ENCODE data around the gene PCNX2.
"Not testable (repeated sequence)": the region's sequence is repeated elsewhere in the genome, so short reads cannot be mapped to it uniquely, and the experiment has no call there.

PCNX2 gene

DNA sequence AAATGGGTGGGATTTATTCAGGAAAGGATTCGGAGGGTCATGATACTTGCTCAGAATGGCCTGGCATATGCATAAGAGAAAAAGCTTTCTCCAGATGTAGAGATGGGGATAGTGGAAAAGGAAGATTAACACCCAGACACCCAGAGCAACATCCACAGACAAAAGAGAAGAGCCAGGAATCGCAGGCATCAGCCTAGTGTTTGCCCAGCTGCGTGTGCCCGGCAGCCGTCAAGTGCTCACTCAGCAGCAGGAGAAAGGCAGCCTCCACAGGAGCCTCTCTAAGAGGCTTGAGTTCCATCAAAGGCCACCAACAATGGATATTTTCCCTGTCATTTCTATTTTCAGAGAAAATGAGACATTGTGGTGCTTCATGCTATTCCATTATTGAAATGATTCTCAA is 290.4 kb downstream of the PCNX2 start:
- no peak for DNase-seq

DNA sequence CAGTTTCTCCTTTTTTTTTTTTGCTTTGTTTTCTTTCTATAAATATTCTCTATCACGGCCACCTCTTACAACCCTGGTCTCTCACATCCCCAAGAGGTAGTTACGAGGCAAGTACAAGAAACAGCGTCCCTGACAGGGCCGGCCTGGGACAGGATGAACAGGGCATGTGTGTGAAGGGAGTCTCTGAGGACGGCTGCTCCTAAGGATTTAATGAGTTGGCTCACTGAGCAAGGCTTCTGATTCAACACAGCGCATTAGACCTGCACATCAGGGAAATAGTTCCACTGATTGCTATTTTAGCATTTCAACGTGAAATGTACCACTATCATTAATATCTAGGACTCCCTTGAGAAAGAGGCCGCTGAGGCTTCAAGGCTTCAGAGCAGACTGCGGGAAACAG is 291.1 kb downstream of the PCNX2 start:
- DNase-seq, result no peak

DNA sequence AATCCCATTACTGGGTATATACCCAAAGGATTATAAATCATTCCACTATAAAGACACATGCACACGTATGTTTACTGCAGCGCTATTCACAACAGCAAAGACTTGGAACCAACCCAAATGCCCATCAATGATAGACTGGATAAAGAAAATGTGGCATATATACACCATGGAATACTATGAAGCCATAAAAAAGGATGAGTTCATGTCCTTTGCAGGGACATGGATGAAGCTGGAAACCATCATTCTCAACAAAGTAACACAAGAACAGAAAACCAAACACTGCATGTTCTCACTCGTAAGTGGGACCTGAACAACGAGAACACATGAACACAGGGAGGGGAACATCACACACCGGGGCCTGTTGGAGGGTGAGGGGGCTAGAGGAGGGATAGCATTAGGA is 291.9 kb downstream of the PCNX2 start:
- DNase-seq, result not testable (repeated sequence)

DNA sequence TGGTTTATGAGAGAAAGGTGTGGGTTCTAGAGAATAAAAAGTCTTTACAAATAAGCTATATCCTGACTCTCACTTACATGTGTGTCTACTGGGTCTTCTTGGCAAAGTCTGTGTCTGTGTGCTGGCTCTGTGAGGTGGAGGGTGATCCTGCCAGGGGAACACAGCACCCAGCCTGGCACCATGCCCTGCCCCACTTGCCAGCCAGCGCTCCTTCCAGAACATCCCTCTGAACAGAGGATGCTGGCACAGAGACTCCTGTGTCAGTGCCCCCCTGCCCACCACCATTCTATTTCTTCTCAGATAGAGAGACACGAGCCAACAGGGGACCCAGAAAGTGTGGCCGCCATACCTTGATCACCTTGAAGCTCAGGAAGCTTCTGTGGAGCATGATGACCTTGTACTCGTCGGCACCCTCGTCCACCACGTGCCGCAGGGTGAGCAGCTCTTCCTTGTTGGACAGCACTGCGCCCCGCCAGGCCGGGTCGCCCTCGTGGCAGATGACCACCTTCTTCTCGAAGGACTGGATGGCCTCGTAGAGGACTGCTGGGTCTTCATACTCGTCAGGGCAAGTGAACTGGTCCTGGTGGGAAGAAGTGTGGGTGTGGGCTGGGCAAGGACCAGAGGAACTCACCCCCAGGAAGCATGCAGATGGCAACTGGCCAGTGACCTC is 295.4 kb downstream of the PCNX2 start:
- no peak for DNase-seq

DNA sequence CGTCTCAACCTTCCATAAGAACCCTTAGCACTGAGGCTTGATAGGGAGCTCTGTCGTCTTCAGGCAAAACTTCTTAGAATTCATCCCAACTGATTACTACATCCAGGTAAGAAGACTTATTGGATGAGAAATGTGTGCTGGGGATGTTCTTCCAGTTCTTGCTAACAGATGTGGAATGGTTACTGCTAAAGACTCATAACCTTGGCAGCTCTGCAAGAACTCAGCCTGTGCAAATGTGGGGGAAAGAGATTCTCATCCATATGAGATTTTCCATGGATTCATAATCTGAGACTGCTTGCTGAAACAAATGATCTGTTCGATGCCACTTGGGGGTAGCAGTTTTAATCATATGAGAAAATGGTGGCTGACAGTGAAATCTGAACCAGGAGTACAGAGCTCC is 296.9 kb downstream of the PCNX2 start:
- no peak for DNase-seq

DNA sequence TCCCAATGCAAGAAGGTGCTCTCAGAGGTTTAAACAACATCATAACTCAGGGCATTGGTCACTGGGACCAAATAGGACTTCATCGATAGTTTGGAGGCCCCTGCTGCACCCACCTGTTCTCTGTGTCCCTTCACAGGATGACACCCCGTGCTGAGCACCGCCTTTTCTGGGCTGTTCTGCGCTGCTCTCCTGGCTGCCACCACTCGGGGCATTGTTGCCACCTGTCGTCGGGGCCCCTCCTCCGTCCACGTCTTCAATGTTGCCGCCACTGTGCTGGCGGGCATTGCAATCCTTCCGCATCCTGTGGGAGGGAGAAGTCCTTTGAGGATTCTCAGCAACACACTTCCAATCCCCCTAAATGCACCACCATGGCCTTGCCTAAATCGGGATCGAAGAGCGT is 297.4 kb downstream of the PCNX2 start:
- DNase-seq, result no peak

DNA sequence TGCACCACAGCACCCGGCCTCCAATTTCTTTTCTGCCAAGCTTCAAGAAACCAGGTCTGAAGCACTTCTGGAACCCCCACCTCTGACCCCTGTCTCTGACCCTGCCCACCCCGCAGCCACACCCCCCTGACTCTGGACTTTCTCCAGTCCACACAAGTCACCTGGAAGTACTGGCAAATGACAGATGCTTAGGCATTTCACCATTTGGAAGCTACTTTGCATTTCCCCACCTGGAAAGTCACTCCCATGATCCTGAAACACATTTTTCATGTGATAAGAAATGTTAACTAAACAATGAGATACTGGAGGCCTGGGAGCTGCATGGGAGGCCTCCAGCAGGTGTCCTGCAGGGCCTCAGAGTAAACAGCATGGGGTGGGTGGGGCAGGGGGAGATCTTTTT is 299.4 kb downstream of the PCNX2 start:
- no peak for DNase-seq

DNA sequence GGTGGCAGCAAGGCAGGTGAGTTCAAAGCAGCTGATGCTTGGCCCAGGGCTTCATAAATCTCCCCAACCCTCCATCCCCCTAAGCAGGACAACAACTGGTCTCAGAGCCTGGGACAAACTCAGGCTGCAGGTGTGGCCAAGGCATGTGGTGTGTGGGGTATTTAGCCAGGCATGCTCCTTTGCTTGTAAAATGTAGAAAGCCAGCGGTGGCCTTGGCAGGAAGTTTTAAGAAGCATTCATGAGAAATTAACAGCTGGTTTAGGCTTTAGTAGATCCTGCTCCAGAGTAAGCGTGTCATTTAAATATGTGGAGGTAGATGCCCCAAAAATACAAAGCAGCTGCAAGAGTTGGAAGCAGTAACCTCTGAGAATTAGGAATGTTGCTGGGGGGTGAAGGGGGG is 300.3 kb downstream of the PCNX2 start:
- no peak for DNase-seq

DNA sequence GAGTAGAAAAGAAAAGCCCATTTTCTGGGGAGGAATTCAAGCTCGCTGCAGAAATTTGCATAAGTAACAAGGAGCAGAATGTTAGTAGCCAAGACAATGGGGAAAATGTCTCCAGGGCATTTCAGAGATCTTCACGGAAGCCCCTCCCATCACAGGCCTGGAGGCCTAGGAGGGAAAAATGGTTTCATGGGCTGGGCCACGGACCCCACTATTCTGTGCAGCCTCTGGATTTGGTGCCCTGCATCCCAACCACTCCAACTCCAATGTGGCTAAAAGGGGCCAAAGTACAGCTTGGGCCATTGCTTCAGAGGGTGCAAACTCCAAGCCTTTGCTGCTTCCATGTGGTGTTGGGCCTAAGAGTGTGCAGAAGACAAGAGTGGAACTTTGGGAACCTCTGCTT is 302.0 kb downstream of the PCNX2 start:
- DNase-seq, result no peak

DNA sequence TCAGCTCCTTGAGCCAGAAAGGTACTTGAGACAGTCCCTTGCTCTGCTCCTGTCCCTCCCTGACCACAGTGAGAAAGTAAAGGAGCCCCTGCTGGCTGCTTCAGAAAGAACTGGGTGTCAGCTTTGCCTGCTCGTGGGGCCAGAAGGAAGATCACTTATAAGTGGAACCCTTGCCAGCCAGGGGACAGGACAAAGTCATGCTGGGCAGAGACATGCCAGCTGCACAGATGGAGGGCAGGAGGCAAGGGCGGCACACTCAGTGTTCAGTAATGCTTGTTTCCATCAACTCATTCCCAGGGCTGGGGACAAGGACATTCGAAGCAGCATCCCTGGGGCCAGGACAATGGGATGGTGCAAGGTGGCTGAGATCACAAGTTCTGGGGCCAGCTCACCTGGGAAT is 303.3 kb downstream of the PCNX2 start:
- no peak for DNase-seq

DNA sequence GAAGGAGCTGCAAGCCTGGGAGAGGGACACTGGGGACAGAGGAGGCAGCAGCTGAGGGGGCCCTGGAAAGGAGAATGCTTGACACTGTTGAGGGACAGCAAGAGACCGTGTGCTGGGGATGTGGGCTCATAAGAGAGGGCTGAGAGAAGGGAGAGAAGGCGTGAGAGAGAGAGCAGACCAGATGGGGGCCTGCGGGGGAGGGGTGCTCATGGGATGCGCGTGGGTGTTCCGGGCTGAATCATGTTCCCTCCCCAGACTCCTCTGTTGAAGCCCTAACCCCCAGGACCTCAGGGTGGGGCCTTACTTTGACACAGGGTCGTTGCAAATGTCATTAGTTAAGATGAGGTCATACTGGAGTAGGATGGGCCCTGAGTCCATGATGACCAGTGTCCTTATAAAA is 304.3 kb downstream of the PCNX2 start:
- DNase-seq, result no peak

DNA sequence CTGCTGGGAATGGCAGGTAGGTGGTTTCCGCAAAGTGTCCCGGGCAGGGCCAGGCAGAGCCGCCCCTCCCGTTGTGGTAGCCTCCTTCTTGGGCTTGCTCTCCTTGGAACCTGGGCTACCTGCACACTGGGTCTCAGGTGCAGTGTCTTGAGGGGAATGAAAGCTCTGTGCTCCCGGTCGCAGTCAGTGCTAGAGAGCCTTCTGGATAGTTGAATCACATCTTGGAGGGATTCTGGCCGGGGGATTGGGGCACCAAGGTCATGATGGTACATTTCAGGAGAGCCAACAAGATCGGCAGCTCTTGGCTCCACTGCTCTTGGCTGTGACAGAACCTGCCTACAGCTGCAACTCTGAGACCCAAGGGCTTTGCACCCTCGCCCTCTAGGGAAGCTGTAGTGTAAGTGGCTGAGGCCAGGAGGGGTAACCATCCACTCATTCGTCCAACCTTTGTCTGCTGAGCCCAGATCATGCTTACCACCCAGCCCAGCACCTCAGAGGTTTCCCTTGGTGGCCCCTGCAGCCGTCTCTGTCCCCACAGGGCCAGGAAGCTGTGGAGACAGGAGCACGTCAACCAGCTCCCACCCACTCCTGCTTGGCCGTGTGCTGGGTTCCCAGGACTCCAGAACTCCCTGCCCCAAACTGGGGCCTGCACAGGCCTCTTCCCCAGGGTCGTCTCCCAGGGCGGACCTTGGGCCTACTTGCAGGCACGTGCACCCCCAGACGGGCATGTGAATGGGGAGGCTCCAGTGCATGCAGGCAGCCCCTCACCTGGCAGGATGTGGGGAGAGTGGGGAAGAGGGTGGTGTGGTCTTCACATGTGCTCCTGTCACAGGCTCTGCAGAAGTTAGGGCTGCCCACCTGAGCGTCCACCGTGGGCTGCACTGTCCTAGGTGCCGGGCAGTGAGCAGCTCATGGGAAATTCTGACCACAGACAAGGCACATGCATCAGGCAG is 305.1 kb downstream of the PCNX2 start:
- no peak for DNase-seq

DNA sequence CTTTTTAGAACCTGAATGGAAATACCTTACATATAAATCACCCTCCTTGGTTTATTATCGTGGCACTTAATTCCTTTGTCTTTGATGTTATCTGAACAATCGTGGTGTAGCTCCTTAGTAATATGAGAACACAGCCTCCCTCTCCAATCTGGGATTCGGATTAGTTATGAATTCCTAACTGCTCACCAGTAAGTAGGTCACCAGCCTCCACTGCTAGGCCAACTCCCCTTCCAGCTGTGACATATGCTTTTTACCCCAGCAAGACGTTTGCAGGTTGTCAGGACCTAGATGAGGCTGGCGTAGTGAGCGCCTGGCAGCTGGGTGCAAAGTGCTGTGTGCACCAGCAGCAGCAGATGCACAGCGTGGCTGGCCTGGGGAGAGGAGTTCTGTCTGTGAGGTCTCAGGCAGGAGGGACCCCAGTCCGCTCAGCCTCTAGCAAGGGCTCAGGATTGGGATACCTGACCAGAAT is 306.9 kb downstream of the PCNX2 start:
- no peak for DNase-seq

DNA sequence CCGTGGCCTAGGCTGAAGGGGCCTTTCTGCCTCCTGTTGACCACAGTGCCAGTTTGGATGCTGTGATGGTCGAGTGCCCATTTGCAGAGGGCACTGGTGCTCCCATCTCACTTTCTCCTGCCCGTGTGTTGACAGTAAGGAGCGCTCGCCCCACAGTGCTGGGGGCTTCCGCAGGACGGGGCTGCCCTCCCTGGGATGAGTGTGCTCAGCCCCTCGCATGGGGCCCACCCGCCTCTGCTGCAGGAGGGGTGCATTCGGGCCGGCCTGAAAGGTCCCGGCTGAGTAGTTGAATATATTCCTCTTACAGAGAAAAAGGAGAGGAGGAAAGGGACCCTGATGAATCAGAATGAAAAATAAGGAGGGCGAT is 307.8 kb downstream of the PCNX2 start:
- no peak for DNase-seq

DNA sequence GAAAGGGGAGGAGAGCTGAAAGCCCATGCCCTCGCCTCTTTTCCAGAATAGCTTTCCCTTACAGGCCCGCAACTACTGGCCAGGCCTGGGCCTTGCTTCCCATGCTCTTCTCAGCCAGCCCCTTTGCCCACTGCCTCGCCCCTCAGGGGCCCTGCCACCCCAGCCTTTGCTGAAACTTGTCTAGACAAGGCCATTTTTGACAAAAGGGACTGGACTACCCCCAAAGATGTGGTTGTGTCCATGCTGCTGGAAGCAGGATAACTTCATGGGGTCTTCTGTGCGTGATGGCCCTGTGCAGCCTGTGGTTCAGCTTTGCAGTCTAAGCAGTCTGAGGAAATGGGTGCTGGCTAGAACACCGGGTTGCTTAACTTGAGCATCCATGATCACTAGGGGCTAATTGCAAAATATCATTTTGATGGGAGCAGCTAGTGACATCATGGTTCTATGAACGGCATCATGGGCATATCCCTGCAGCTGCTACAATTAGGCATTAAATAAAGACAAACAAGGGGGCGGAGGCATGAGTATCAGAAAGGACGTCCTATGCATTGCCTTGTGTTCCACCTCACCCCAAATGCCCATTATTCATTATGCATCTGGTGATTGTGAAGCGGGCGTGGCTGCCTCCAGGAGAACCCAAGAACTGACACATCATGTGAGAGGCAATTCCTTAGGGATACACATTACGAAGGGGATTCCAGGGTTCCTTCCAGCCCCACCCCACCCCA is 308.3 kb downstream of the PCNX2 start:
- no peak for DNase-seq

DNA sequence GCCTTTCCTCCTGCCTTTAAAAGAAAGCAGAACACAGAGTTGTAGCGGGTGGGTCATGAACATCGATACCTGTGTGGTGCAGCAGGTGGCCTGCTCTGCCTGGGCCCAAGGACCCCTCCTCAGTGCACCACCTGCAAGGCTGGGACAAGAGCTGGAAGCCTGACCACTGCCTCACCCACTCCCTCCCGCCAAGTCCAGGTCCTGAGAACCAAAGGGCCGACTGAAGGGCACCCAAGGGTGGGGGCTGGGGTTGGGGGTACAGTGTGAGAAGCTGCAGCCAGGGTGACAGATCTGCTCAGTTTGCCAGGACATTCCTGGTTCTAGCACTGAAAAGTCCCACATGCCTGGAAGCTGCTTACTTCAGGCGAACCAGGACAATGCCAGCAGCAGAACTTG is 309.0 kb downstream of the PCNX2 start:
- no peak for DNase-seq

DNA sequence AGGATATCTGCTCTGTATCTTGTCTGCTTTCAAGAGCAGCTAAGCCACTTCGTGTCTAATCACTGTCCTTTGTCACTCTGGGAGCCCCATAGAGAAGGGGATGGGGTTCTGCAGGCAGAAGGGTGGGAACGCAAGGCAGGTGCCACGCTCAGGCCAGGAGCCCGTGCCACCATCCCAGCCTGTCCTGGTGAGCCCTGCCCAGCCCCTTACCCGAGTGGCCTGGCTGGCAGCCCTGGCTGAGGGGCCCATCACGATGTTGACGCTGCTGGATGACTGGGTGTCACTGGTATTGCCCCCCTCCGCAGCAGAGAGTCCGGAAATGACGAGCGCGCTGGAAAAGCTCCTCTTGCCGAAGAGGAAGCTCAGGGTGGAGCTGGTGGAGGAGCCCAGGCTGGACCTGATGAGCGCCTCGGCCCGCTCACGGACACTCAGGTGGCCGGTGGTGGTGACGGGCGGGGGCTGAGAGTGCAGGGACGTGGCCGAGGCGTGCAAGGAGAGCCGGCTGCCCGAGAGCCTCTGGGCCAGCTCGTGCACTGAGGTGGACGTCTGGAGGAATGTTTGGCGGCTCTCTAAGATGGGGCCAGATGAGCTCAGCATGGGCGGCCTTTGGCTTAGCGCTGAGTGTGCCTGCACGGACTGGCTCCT is 309.5 kb downstream of the PCNX2 start:
- DNase-seq, result no peak

DNA sequence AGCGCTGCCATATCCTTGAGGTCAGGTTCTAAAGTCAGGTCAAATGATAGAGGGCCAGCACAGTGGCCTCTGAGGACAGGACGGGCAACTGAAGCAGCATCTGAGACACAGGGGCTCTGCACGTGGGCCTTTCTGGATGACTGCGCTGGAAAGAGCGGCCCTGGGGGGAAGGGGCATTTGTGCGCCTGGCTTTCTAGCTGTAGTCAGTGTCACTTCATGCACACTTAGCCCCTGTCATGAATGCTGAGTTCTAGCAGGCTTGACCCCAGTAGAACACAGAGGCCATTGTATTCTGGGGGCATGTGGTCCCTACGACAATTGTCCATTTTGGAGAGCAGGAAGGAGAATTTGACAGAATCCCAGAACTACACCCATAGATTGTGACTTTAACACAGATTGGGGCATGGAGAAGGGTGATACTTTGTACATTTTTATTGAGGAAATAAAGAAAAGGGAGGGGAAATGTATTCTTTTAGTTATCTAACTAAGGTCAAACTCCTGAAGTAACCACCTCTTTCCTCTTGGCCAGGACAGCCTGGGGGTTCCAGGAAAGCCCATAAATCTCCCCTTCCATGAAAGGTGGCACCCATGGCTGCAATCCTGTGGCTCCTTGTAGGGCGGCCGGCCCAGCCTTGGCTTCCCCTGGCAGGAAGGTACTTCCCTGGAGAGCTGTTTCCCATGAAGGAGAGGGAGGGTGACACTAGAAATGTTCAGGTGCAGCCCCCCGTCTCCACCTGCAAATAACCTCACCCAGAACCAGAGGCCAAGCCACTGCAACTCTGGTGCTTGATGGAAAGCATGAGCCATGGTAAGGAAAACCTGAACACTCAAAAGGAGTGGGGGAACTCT is 310.7 kb downstream of the PCNX2 start:
- DNase-seq, result no peak

DNA sequence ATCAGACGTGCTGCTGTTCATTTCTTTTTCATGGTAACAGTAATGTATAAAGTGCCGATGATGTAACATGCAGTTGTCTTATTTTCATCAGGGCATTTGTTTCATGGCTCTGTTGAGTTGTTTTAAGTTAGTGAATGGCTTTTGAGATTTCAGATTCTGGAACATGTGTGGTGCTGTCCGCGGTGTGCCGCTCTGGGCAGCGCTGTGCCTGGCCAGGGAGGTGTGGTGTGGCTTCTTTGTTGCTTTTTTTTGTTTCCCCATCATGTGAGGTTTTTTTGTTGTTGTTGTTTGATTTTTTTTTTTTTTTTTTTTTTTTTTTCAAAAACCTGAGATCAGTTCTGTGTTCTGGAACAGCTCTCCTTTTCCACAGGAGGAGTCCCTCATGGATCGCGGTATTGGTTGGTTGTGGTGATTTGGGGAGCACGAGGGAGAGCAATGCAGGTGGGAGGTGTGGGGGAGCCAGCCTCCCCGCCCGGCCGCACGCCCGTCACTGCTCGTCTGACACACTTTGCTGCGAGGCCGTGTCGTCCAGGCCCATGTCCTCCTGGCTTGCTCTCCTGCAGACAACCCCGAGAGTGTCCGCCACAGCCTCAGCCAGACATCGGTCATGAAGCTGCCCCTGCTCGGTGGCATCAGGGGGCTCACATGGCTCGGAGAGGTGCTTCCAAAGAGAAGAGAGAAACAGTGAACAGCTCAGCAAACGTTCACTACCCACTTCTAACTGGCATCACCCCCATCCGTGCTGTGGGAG is 311.5 kb downstream of the PCNX2 start:
- no peak for DNase-seq

DNA sequence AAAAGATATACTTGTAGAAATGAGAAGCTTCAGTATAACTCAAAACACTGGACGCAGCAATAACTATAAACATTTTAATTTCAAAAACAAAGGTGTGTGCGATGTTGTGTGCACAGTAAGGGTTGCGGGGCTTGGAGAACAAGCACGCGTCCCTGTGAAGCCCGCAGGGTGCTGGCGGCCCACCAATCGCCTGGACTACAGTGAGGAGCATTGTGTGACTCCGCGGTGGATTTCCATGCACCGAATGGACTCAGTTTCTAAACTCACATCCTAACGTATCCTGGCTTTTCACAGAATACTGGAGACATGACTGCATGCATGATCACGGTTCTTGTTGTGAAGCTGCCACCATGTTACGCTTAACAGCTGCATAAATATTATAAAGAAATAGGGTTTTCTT is 312.1 kb downstream of the PCNX2 start:
- DNase-seq, result no peak

DNA sequence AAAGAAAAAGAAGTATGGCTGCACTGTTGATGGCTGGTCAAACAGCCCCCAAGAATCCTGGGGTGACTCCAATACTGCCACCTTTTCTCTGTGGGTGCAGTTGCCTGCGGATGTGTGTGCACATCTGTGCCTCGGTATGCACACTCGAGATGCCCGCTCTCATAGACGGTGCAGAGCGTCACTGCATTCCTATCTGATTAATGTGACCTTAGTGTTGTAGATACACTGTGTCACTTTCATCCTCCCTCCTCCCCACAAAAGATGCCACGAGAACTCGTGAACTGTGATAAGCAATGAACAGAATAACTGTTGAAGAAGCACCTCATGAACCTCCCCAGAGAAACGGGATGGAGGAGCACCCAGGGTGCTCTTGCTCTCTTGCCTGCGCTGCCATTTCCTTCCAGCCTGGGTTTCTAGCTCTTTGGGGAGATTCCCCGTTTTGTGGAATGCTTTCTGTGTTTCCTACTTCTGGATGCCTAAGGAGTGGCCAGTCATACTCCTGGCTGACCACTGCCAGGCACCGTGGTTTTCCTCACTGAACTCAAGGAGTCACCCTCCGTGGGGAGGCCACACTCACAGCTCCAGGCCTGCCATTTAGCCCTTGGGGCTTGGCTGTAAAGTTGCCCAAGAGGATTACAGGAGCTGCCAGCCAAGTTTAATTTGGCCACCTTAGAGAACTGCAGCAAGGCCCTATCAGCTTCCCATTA is 313.1 kb downstream of the PCNX2 start:
- DNase-seq, result peak; percentile 52
